Gastroesophageal sphincter (tissue), 4 donors: Measurements from ENCODE around the gene TESK2. TPM values are rescaled to one million over a fixed set of nuclear protein-coding genes. Genes with fewer than 3 reads are reported as not detected.

Experiments
- ATAC-seq: fragments of 150-250 bp; one replicate; pipeline ENCODE4 v1.9.1; 2016; ENCODE audit warnings: mild to moderate bottlenecking, moderate library complexity
- H3K27ac ChIP-seq, 4 donors: fragments of 200-600 bp; sonication (generic) in 3 of 4; 1 replicate in 3 of 4; 2 replicates in 1 of 4; pipeline ENCODE4 v1.5.1; 2016 to 2019
- H3K27me3 ChIP-seq: fragments of 200-600 bp; sonication (generic); one replicate; pipeline ENCODE4 v1.5.1; 2019
- H3K36me3 ChIP-seq, 2 donors: fragments of 200-600 bp; sonication (generic); one replicate each; pipeline ENCODE4 v1.5.1; 2019; ENCODE audit warnings: control low read depth in 1 of 2
- H3K4me1 ChIP-seq, 3 donors: fragments of 200-600 bp; sonication (generic); 1 replicate in 2 of 3; 2 replicates in 1 of 3; pipeline ENCODE4 v1.5.1; 2016 to 2019; ENCODE audit warnings: control low read depth in 2 of 3
- H3K4me3 ChIP-seq, 2 donors: fragments of 200-600 bp; sonication (generic); one replicate each; pipeline ENCODE4 v1.5.1; 2019; ENCODE audit warnings: mild to moderate bottlenecking in 1 of 2, moderate library complexity in 1 of 2
- H3K9me3 ChIP-seq, 3 donors: fragments of 200-600 bp; sonication (generic); one replicate each; pipeline ENCODE4 v1.5.1; 2017 to 2019; ENCODE audit warnings: control low read depth in 2 of 3
- CTCF ChIP-seq, 4 experiments: fragments of 200-600 bp in 2 of 4; fragments of 450-650 bp in 2 of 4; sonication (generic) in 1 of 4; IDR thresholded peaks; one replicate each; pipeline ENCODE4 v1.5.1; 2017 to 2019; ENCODE audit warnings: antibody characterized with exemption in 4 of 4, mild to moderate bottlenecking in 2 of 4, moderate library complexity in 2 of 4
- EP300 ChIP-seq: sonication (generic); formaldehyde crosslinking; IDR thresholded peaks from one replicate; pipeline ENCODE4 v1.6.1; 2017; ENCODE audit warnings: antibody characterized with exemption, mild to moderate bottlenecking
- POLR2A ChIP-seq, 2 donors: fragments of 450-650 bp; IDR thresholded peaks; one replicate each; pipeline ENCODE4 v1.6.1; 2017; ENCODE audit warnings: antibody characterized with exemption in 2 of 2, mild to moderate bottlenecking in 2 of 2, moderate library complexity in 1 of 2
- POLR2AphosphoS5 ChIP-seq: sonication (generic); formaldehyde crosslinking; IDR thresholded peaks from one replicate; pipeline ENCODE4 v1.6.1; 2017; ENCODE audit warnings: antibody characterized with exemption
- WGBS, 2 donors: methylation state at CpG; one replicate each; pipeline ENCODE4 v1.1.5; 2018; ENCODE audit warnings: low coverage in 1 of 2; 5-methylcytosine and 5-hydroxymethylcytosine counted together
- total RNA-seq, 4 donors: library from RNA; depleted of rRNA; stranded (reverse); fragments of >200 nt; gene quantifications; one replicate each; pipeline ENCODE4 v1.1.0, GENCODE V29; 2016

The TESK2 gene
- total RNA-seq, result 1 to 10 TPM; 3.9 to 8.6 (median 4.8) TPM

GRCh38 chr1:45490626-45491486 lies at the start of gene TESK2:
Gene TESK2 (minus strand): TSS chr1:45491163. CDS start chr1:45457785, 33,378 bp downstream.
- H3K36me3 ChIP-seq, result no peaks in the 10 kb centered on the region
- WGBS, 2 donors, result 0% methylated on average over 10 to 23 of the region's 64 CpGs
- H3K4me1 ChIP-seq, result peaks cover 0 to 29% (median 8%) of the 10 kb centered on the region in 3 donors
- no peaks in the 10 kb centered on the region for H3K27me3 ChIP-seq
- H3K27ac ChIP-seq, result peak within 1 kb of the TSS; percentile 36 to 92 (median 84)
- TF ChIP-seq CTCF (IDR thresholded peaks at IDR 0.05), result peak in 3 of 4 experiments; percentile 20 to 64 (median 48)
- TF ChIP-seq EP300, result no peak
- peak; percentile 67 to 75 for TF ChIP-seq POLR2A (IDR thresholded peaks at IDR 0.05)
- TF ChIP-seq POLR2AphosphoS5, result peak; percentile 65
- no peaks in the 10 kb centered on the region for H3K9me3 ChIP-seq
- peak within 1 kb of the TSS; percentile 87 to 92 for H3K4me3 ChIP-seq
- peak; percentile 98 for ATAC-seq

- no peaks in the 10 kb centered on the region for H3K4me1 ChIP-seq
- TF ChIP-seq POLR2AphosphoS5 (no peak), EP300 (no peak), POLR2A (IDR thresholded peaks at IDR 0.05) (no peak), CTCF (IDR thresholded peaks at IDR 0.05) (no peak)
- H3K4me3 ChIP-seq, result no peak overlapping the region
- H3K27me3 ChIP-seq, result no peaks in the 10 kb centered on the region
- ATAC-seq, result no peak
- H3K27ac ChIP-seq, result no peak overlapping the region
- 50 to 71% methylated on average over 2 to 4 of the region's 4 CpGs for WGBS, 2 donors
- H3K9me3 ChIP-seq, result no peaks in the 10 kb centered on the region
- no peaks in the 10 kb centered on the region for H3K36me3 ChIP-seq
Measured at GRCh38 chr1:45536886-45537285, 45.9 kb upstream of the TESK2 start.

GRCh38 chr1:45535988-45536766 lies 45.2 kb upstream of the TESK2 start:
- H3K27me3 ChIP-seq, result no peaks in the 10 kb centered on the region
- no peaks in the 10 kb centered on the region for H3K9me3 ChIP-seq
- no peak overlapping the region for H3K27ac ChIP-seq
- ATAC-seq, result no peak
- WGBS, 2 donors, result 57 to 60% methylated on average over 5 to 6 of the region's 6 CpGs
- no peaks in the 10 kb centered on the region for H3K36me3 ChIP-seq
- no peaks in the 10 kb centered on the region for H3K4me1 ChIP-seq
- H3K4me3 ChIP-seq, result no peak overlapping the region
- TF ChIP-seq POLR2AphosphoS5 (no peak), POLR2A (IDR thresholded peaks at IDR 0.05) (no peak), EP300 (no peak), CTCF (IDR thresholded peaks at IDR 0.05) (no peak)

GRCh38 chr1:45531873-45532272 lies 40.9 kb upstream of the TESK2 start:
- H3K36me3 ChIP-seq, result no peaks in the 10 kb centered on the region
- no peak overlapping the region for H3K4me3 ChIP-seq
- TF ChIP-seq POLR2A (IDR thresholded peaks at IDR 0.05) (no peak), POLR2AphosphoS5 (no peak), CTCF (IDR thresholded peaks at IDR 0.05) (no peak), EP300 (no peak)
- no peak for ATAC-seq
- H3K9me3 ChIP-seq, result no peaks in the 10 kb centered on the region
- WGBS, 2 donors, result 70% methylated on average over 4 to 5 of the region's 5 CpGs
- H3K4me1 ChIP-seq, result no peaks in the 10 kb centered on the region
- no peak overlapping the region for H3K27ac ChIP-seq
- H3K27me3 ChIP-seq, result no peaks in the 10 kb centered on the region
